ENCODE data around the gene TULP4. TPM values are rescaled to one million over a fixed set of nuclear protein-coding genes. Genes with fewer than 3 reads are reported as not detected.

Gene TULP4, protein sequence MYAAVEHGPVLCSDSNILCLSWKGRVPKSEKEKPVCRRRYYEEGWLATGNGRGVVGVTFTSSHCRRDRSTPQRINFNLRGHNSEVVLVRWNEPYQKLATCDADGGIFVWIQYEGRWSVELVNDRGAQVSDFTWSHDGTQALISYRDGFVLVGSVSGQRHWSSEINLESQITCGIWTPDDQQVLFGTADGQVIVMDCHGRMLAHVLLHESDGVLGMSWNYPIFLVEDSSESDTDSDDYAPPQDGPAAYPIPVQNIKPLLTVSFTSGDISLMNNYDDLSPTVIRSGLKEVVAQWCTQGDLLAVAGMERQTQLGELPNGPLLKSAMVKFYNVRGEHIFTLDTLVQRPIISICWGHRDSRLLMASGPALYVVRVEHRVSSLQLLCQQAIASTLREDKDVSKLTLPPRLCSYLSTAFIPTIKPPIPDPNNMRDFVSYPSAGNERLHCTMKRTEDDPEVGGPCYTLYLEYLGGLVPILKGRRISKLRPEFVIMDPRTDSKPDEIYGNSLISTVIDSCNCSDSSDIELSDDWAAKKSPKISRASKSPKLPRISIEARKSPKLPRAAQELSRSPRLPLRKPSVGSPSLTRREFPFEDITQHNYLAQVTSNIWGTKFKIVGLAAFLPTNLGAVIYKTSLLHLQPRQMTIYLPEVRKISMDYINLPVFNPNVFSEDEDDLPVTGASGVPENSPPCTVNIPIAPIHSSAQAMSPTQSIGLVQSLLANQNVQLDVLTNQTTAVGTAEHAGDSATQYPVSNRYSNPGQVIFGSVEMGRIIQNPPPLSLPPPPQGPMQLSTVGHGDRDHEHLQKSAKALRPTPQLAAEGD (N-terminal part only)
- 207 and 210 TPM in 2 replicates for total RNA-seq (2014; rRNA removed; shearing (Covaris generic))

DNA sequence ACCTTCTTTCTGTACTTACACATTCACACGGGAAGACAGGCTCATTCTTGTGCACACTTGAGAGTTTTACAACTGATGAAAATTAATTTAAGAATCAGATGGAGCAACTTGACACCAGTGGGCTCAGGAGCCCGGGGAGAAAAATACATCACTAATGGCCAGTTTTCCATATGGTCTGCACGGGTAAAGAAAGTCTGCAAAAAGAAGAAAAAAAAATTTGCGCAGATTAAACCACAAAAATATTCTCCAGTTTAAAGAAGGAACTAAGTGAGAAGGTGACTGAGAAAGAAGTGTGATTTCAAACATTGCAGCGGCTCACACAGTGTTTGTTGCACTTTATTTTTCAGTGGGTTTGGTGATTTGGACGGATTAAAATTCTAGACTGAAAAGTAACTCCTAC is at the start of gene TULP4:
TULP4 (plus strand) TSS at position 301 of the 400 bp plus-strand sequence. CDS start 1,552 bp downstream, outside the sequence.
- Histone ChIP-seq H3K27me3 (no peaks in the 10 kb centered on the region), H3K27ac (0 out of 2 replicates have a peak within 1 kb of the TSS, but pooled peaks have one; percentile 4), H3K9me3 (replicated peaks) (no peaks in the 10 kb centered on the region), H3K4me1 (peaks cover 13% of the 10 kb centered on the region), H3K4me3 (no peak within 1 kb of the TSS), H3K36me3 (peaks cover 67% of the 10 kb centered on the region)
- DNase-seq: no peak

DNA sequence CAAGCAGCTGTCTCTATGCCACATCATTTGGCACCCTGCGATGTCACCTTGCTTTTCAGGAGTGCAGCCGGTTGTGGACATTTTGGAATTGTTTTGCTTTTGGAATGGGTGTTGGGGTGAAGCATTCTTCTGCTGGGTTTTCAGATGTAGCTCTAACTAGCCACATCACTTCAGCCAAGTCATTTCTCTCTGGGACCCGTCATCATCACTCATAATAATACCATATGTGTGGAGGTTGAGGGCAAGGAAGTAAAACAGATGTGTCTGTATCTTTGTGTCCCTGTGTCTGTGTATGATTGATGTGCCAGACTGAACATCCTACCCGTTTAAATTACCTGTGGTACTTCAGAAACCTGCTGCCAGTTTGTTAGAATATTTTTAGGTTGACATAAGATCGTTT is 49.5 kb upstream of the TULP4 start:
- Histone ChIP-seq H3K36me3 (peaks cover 45% of the 10 kb centered on the region), H3K4me1 (no peaks in the 10 kb centered on the region), H3K9me3 (replicated peaks) (no peaks in the 10 kb centered on the region), H3K27me3 (no peaks in the 10 kb centered on the region), H3K4me3 (no peak overlapping the region), H3K27ac (no peak overlapping the region)
- no peak for DNase-seq

DNA sequence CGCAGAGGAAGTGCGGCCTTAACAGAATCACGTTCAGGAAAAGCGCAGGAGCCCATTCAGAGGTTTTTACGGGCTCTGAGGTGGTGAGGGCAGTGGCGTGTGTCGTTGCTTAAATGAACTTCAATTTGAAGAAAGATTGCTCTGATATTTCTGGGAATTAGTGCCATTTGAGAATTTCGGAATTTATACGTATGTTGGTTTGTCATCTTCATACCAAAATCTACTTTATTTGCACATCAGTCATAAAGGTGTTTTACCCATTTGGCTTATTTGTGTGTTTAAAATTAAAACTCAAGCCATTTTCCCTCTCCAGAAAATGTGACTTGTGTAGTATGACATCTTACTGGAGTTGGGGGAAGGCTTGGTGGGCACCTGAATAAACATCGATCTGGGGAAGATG is 48.1 kb upstream of the TULP4 start:
- no peak for DNase-seq
- no peaks in the 10 kb centered on the region for H3K27me3 ChIP-seq
- H3K9me3 ChIP-seq (replicated peaks): no peaks in the 10 kb centered on the region; the same call in 1 of the 2 replicates

DNA sequence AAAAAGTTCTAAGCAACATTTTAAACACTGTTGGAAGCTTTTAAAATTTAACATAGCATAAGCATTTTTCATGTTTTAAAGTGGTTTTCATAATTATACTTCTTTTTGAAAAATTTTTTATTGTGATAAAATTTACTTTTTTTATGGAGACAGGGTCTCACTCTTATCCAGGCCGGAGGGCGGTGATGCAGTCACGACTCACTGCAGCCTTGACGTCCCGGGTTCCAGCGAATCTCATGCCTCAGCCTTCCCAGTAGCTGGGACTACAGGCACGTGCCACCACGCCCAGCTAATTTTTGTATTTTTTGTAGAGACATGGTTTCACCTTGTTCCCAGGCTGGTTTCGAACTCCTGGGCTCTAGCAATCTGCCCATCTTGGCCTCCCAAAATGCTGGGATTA is 46.1 kb upstream of the TULP4 start:
- no peak for DNase-seq
- Histone ChIP-seq H3K4me1 (no peaks in the 10 kb centered on the region), H3K27ac (no peak overlapping the region), H3K4me3 (no peak overlapping the region), H3K36me3 (peaks cover 50% of the 10 kb centered on the region), H3K9me3 (replicated peaks) (no peaks in the 10 kb centered on the region; the same call in 1 of the 2 replicates), H3K27me3 (no peaks in the 10 kb centered on the region)

More for the DNA sequence above, 48.1 kb upstream of the TULP4 start:
- Histone ChIP-seq H3K36me3 (peaks cover 50% of the 10 kb centered on the region), H3K27ac (no peak overlapping the region), H3K4me3 (no peak overlapping the region), H3K4me1 (no peaks in the 10 kb centered on the region)

DNA sequence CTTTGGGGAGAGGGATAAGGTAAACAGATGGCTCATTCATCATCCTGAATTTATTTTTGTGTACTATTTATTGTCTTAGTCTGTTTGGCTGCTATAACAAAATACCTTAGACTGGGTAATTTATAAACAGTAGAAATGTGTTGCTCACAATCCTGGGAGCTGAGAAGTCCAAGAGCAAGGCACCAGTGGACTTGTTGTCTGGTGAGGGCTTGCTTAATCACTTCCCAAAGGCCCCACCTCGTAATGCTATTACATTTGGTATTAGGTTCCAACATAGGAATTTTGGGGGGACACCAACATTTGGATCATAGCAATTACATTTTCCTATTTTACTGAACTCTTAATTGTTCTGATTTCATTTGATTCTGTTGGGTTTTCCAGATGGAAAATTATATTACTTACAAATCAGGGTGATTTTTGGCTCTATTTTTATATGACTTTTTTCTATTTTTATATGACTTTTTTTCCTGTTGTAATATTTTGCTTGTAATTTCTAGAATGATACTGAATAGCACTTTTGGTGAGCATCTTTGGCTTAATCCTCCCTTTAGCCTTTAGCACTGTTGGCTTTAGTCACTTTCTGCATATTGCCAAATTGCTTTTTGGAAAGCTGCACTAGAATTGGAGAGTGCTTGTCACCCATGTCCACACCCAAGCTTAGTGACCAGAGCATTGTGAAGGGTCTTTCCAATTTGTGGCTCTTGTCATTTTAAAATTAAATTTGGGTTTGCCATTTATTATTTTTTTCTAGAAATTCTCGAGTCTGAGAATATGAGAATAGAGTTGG is 43.7 kb upstream of the TULP4 start:
- H3K27me3 ChIP-seq: no peaks in the 10 kb centered on the region
- no peaks in the 10 kb centered on the region; the same call in 1 of the 2 replicates for H3K9me3 ChIP-seq (replicated peaks)
- no peak overlapping the region for H3K27ac ChIP-seq
- no peak overlapping the region for H3K4me3 ChIP-seq
- no peaks in the 10 kb centered on the region for H3K4me1 ChIP-seq
- H3K36me3 ChIP-seq: peaks cover 59% of the 10 kb centered on the region
- no peak for DNase-seq

DNA sequence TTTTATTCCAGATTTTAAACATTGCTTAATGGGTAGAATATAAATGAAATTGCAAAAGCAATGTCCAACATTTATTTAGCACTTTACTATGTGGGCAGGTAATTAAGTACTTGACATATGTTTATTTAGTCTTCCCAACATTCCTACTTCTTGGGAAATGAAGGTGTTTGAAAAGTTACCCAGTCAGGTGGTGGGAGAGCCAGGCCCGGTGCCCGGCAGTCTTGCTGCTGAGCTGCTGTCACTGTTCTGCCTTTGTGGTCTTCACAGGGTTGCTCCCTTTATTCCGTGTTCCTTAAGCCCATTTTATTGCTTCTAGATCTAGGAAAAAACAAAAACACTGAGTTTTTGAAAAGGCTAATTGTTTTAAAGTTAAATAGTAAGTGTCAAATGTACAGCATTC is 42.6 kb upstream of the TULP4 start:
- Histone ChIP-seq H3K4me3 (no peak overlapping the region), H3K27ac (no peak overlapping the region), H3K36me3 (peaks cover 64% of the 10 kb centered on the region), H3K27me3 (no peaks in the 10 kb centered on the region), H3K4me1 (no peaks in the 10 kb centered on the region), H3K9me3 (replicated peaks) (no peaks in the 10 kb centered on the region; the same call in 1 of the 2 replicates)
- no peak for DNase-seq

DNA sequence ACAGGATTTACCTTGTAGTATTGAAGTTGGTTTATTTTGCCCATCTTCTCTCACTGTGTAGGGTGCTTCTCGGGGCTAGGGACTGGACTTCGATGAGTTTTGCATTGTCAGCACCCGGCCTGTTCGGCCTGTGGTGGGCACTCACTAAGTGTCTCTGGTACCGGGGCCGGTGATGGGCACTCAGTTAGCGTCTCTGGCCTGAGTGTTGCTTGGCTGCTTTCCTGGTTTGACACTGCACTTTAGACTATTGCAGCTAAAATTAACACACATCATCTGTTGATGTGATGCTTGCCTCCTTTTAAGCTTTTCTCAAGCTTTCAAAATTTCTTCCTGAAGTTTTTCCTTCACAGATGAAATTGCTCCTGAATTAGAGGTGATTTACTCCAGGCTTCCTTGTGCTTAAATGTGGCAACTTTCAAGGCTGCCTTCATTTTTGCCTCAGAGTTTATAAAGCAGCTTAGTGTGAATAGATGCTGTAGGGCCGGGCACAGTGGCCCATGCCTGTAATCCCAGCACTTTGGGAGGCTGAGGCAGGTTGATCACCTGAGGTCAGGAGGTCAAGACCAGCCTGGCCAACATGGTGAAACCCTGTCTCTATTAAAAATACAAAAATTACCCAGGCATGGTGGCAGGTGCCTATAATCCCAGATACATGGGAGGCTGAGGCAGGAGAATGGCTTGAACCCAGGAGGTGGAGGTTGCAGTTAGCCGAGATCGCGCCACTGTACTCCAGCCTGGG is 41.7 kb upstream of the TULP4 start:
- no peak overlapping the region for H3K4me3 ChIP-seq
- DNase-seq: no peak
- H3K27me3 ChIP-seq: no peaks in the 10 kb centered on the region
- no peaks in the 10 kb centered on the region for H3K4me1 ChIP-seq
- no peak overlapping the region for H3K27ac ChIP-seq
- peaks cover 65% of the 10 kb centered on the region for H3K36me3 ChIP-seq
- H3K9me3 ChIP-seq (replicated peaks): no peaks in the 10 kb centered on the region; the same call in 1 of the 2 replicates

DNA sequence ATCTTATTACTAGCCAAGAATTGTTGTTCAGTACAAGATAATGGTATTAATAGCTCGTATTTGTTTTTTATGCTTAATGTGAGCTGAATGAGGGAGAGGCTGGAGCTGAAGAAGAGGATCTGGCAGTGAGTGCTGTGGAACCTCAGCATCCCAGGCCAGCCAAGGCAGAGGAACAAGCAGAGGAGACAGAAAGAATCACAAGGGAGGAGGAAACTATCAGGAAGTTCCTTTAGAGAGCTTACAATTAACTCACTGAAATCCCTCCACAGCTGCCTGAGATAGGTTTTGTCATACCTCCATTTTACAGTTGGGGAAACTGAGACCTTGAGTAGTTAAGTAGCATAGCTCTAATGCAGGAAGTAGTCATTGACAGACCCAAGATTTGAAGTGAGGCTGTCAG is 39.9 kb upstream of the TULP4 start:
- H3K27me3 ChIP-seq: no peaks in the 10 kb centered on the region
- no peaks in the 10 kb centered on the region; the same call in 1 of the 2 replicates for H3K9me3 ChIP-seq (replicated peaks)
- no peaks in the 10 kb centered on the region for H3K4me1 ChIP-seq
- no peak overlapping the region for H3K4me3 ChIP-seq
- H3K36me3 ChIP-seq: peaks cover 56% of the 10 kb centered on the region
- no peak for DNase-seq
- H3K27ac ChIP-seq: no peak overlapping the region

DNA sequence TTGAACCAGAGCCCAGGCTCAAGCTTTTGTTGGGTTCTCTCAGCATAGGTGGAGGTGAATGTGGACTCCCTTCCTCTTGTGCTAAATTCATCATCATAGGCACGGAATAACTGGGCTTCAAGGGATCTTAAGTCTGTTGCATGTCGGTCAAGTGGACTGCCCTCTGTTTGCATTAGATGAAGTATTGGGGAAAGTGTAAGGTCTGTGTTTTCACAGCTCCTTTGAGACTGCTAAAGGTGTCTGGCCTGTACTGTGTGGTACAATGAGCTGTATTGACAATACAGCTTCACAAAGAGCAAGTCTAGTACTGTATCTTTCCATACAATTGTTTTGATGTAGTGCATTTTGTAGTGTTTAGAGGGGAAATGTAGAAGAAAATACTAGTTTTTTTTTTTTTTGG is 34.3 kb upstream of the TULP4 start:
- peaks cover 22% of the 10 kb centered on the region for H3K4me1 ChIP-seq

DNA sequence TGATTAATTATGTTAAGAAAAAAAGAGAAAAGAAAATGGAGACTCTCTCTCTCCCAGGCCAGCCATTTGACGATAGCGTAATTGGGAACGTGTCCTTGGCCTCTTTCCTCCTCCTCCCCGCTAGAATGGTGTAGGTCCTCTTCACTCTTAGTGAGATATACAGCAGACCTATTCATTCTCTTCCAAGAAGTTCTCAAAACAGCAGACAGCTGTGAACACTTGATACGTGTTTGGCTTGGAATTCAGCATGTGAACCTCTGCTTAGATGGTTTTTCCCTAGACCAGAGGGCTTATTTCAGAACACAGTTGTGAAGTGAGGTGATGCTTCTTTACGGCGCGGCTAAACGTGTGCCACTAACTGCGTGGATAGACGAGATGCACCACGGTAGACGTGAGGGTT is 32.6 kb upstream of the TULP4 start:
- peak; percentile 85 to 96 for DNase-seq
- H3K4me3 ChIP-seq: peak overlapping the region; percentile 38
- H3K27ac ChIP-seq: peak overlapping the region; percentile 92

More for the DNA sequence above, 34.3 kb upstream of the TULP4 start:
- H3K27me3 ChIP-seq: no peaks in the 10 kb centered on the region
- no peaks in the 10 kb centered on the region for H3K9me3 ChIP-seq (replicated peaks)
- DNase-seq: no peak
- peaks cover 23% of the 10 kb centered on the region for H3K36me3 ChIP-seq
- no peak overlapping the region for H3K27ac ChIP-seq
- no peak overlapping the region for H3K4me3 ChIP-seq

DNA sequence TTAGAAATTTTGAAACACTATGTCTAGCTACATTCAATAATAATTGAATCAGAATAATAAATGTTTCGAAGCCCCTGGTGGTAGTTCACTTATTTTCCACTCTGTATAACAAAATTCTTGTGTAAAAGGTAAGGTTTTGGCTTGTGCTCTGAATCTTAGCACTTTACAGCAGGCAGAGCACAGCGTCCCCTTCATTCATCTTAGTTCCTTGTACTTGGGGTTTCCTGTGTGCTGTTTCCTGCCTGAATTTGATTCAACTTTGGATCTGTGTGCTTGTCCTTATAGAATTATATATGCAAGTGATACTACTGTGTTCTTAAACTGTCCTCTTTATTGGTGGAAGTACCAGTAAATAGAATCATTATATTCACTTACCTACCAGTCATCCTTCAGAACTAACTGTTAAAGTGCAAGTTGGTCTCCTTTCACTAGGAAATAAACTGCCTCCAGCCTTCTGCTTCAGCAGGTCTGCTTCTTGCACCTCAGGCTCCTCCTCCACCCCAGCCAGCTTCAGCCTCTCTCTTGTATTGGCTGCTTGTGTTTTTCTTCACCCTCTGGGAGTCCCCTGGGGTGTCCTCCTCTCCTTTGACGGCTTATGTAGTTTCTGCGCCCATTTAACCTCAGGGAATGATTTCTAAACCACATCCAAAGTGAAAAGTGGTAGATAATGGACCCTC is 28.8 kb upstream of the TULP4 start:
- Histone ChIP-seq H3K36me3 (peaks cover 35% of the 10 kb centered on the region), H3K27ac (no peak overlapping the region), H3K9me3 (replicated peaks) (no peaks in the 10 kb centered on the region), H3K4me3 (no peak overlapping the region), H3K27me3 (no peaks in the 10 kb centered on the region), H3K4me1 (peaks cover 17% of the 10 kb centered on the region)
- no peak for DNase-seq

More for the DNA sequence above, 32.6 kb upstream of the TULP4 start:
- Histone ChIP-seq H3K4me1 (peaks cover 22% of the 10 kb centered on the region), H3K27me3 (no peaks in the 10 kb centered on the region), H3K9me3 (replicated peaks) (no peaks in the 10 kb centered on the region), H3K36me3 (peaks cover 16% of the 10 kb centered on the region; the same call in 1 of the 2 replicates)

DNA sequence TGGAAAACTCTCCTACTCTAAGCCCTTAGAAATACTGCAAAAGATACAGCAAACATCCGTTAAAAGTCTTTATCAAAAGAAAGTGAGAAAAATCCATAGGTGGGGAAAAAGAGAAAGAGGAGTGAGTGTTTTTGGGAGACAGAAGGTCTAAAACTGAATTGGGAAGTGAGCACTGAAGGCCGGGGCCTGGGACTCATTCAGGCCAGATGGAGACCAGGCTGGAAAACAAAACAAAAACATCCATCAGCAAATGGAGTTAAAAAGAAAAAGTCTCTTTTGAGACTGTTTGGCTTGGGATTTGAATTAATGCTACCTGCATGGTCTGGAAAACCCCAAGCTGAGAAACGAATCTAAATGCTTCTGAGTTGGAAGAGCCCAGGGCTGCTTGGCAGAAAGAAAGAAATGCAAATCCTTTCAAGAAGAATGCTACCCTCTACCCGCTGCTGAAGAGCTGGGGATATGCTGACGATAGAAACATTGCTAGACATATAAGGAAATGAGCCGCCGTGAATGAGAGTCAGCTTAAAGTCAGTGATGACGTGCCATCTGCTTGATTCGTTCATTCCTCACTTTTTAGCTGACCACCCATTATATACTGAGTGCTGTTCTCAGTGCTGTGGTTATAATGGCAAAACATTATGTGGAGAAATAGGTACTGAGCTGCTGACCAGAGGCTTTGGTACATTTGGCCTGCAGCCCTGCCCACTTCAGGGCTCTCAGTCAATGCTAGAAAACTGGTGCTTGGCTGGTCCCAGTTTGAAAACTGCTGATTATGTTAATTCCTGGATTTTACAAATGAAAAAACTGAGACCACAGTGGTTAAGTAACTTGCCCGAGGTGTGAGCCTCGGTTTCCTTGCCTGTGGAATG is 28.0 kb upstream of the TULP4 start:
- Histone ChIP-seq H3K36me3 (peaks cover 41% of the 10 kb centered on the region), H3K4me3 (no peak overlapping the region), H3K4me1 (peaks cover 12% of the 10 kb centered on the region), H3K27me3 (no peaks in the 10 kb centered on the region), H3K27ac (no peak overlapping the region), H3K9me3 (replicated peaks) (no peaks in the 10 kb centered on the region)
- DNase-seq: no peak
